OCI-LY7 (cell line): ENCODE measurements around the gene DGKB. TPM values are rescaled to one million over a fixed set of nuclear protein-coding genes. Genes with fewer than 3 reads are reported as not detected.

Experiments
- BruUV-seq: library from RNA; stranded (reverse); fragments of 400-500 nt; replicated peaks from 2 replicates; lab custom pipeline; 2021; lab: Mats Ljungman, UMichigan
- CTCF ChIA-PET: fragments of 300-600 bp; sonication (Branson Sonifier 250); formaldehyde crosslinking; loops from one replicate; lab custom pipeline; 2022; ENCODE audit warnings: antibody characterized with exemption; ENCODE audit not compliant: unreplicated experiment; lab: Charles Lee
- POLR2A ChIA-PET: fragments of 300-600 bp; sonication (Branson Sonifier 250); formaldehyde crosslinking; loops from one replicate; lab custom pipeline; 2022; ENCODE audit warnings: antibody characterized with exemption; lab: Charles Lee
- DNase-seq: peaks from one replicate; pipeline ENCODE4 v3.0.0-alpha.2; 2015; ENCODE audit warnings: low spot score
- H2AFZ ChIP-seq: fragments of 200-600 bp; sonication (generic), shearing (Covaris generic); 2 replicates; pipeline ENCODE4 v1.6.1; 2014; ENCODE audit warnings: mild to moderate bottlenecking, antibody characterized with exemption, low read length, moderate library complexity
- H3K27ac ChIP-seq: fragments of 200-600 bp; sonication (generic); 2 replicates; pipeline ENCODE4 v1.5.1; 2014; ENCODE audit warnings: mixed run types, low read depth, mild to moderate bottlenecking, moderate library complexity, low read length, inconsistent platforms; ENCODE audit not compliant: poor library complexity, severe bottlenecking
- H3K36me3 ChIP-seq: fragments of 200-600 bp; sonication (generic); 2 replicates; pipeline ENCODE4 v1.6.1; 2014; ENCODE audit warnings: mild to moderate bottlenecking, antibody characterized with exemption, low read length, moderate library complexity, mixed read lengths; ENCODE audit not compliant: insufficient read depth
- H3K4me1 ChIP-seq: fragments of 200-600 bp; sonication (generic); 2 replicates; pipeline ENCODE4 v1.5.1; 2014; ENCODE audit warnings: mild to moderate bottlenecking, low read length; ENCODE audit not compliant: insufficient read depth, poor library complexity, severe bottlenecking
- H3K4me2 ChIP-seq: fragments of 200-600 bp; sonication (generic); 2 replicates; pipeline ENCODE4 v1.6.1; 2014; ENCODE audit warnings: mild to moderate bottlenecking, low read length
- H3K4me3 ChIP-seq: fragments of 200-600 bp; sonication (generic); 2 replicates; pipeline ENCODE4 v1.5.1; 2014; ENCODE audit warnings: mild to moderate bottlenecking, low read depth, low read length; ENCODE audit not compliant: poor library complexity, severe bottlenecking
- H3K79me2 ChIP-seq: fragments of 200-600 bp; sonication (generic); 2 replicates; pipeline ENCODE4 v1.6.1; 2016; ENCODE audit warnings: low read depth, mild to moderate bottlenecking, low read length, moderate library complexity, mixed read lengths; ENCODE audit not compliant: insufficient read depth
- H3K9me2 ChIP-seq: fragments of 200-600 bp; sonication (generic); 2 replicates; pipeline ENCODE4 v1.6.1; 2016; ENCODE audit warnings: mild to moderate bottlenecking, low read length, mixed read lengths; ENCODE audit not compliant: insufficient read depth
- H3K9me3 ChIP-seq: fragments of 200-600 bp; sonication (generic); 2 replicates; pipeline ENCODE4 v1.6.1; 2014; ENCODE audit warnings: mild to moderate bottlenecking, mixed run types, low read length, mixed read lengths
- H4K20me1 ChIP-seq: fragments of 200-600 bp; sonication (generic); 2 replicates; pipeline ENCODE4 v1.6.1; 2014; ENCODE audit warnings: mild to moderate bottlenecking, antibody characterized with exemption, low read length, moderate library complexity, mixed read lengths; ENCODE audit not compliant: insufficient read depth
- CTCF ChIP-seq: fragments of 200-600 bp; sonication (generic); conservative IDR thresholded peaks from 2 replicates; pipeline ENCODE4 v1.5.1; 2014; ENCODE audit warnings: mild to moderate bottlenecking, antibody characterized with exemption, low read length, moderate library complexity, mixed read lengths
- EZH2phosphoT487 ChIP-seq: fragments of 200-600 bp; sonication (generic); IDR thresholded peaks from 2 replicates; pipeline ENCODE4 v1.6.1; 2018; ENCODE audit warnings: low read depth, borderline replicate concordance, mild to moderate bottlenecking, mixed run types, antibody characterized with exemption, low read length, moderate library complexity, mixed read lengths
- intact Hi-C: fragments of 100-400 bp; cut with micrococcal nuclease; formaldehyde crosslinking; loops from one replicate; pipeline ENCODE4 v1.10.0; 2022; ENCODE audit not compliant: unreplicated experiment
- total RNA-seq, 2 experiments: library from RNA; depleted of rRNA in 1 of 2; stranded (reverse); fragments of >200 nt in 1 of 2; shearing (Covaris generic) in 1 of 2; gene quantifications; 2 replicates each; pipeline ENCODE4 v1.2.3, GENCODE V29; 2014 to 2022

Gene DGKB
- total RNA-seq, 2 experiments from 2014 or later, result not detected

GRCh38 chr7:14908697-14909096 lies 6.1 kb upstream of the DGKB start:
- H3K9me3 ChIP-seq, result no peaks in the 10 kb centered on the region
- intact Hi-C loops, result no loop called here
- no peaks in the 10 kb centered on the region for H4K20me1 ChIP-seq
- TF ChIP-seq EZH2phosphoT487, result no peak
- TF ChIP-seq CTCF, result no peak
- CTCF ChIA-PET, result no interaction called here
- no peak overlapping the region for H3K4me2 ChIP-seq
- DNase-seq, result no peak
- no peaks in the 10 kb centered on the region for H3K4me1 ChIP-seq
- no peaks in the 10 kb centered on the region for H3K79me2 ChIP-seq
- no peaks in the 10 kb centered on the region for H3K9me2 ChIP-seq
- no peaks in the 10 kb centered on the region for H3K36me3 ChIP-seq
- POLR2A ChIA-PET, result no interaction called here
- no TSS peak for BruUV-seq
- no peak overlapping the region for H2AFZ ChIP-seq
- no peak overlapping the region for H3K4me3 ChIP-seq
- no peak overlapping the region for H3K27ac ChIP-seq

- Histone ChIP-seq H3K4me1 (no peaks in the 10 kb centered on the region), H3K9me2 (no peaks in the 10 kb centered on the region), H2AFZ (no peak overlapping the region), H3K27ac (no peak overlapping the region), H3K9me3 (no peaks in the 10 kb centered on the region), H3K36me3 (no peaks in the 10 kb centered on the region), H3K4me3 (no peak overlapping the region), H3K79me2 (no peaks in the 10 kb centered on the region), H4K20me1 (no peaks in the 10 kb centered on the region), H3K4me2 (no peak overlapping the region)
- CTCF ChIA-PET, result no interaction called here
- intact Hi-C loops, result no loop called here
- POLR2A ChIA-PET, result interaction anchor here (0.5 kb wide), 1 partner anchor 37 kb away, joined by 3 read pairs; no protein-coding TSS in a partner anchor
- TF ChIP-seq EZH2phosphoT487 (no peak), CTCF (no peak)
- no peak for DNase-seq
- BruUV-seq, result no TSS peak
Measured at GRCh38 chr7:14905764-14906163, 3.2 kb upstream of the DGKB start.

GRCh38 chr7:14900051-14900450 lies 2.5 kb downstream of the DGKB start:
- Histone ChIP-seq H3K9me3 (no peaks in the 10 kb centered on the region), H3K9me2 (no peaks in the 10 kb centered on the region), H3K79me2 (no peaks in the 10 kb centered on the region), H3K27ac (no peak overlapping the region), H3K36me3 (no peaks in the 10 kb centered on the region), H4K20me1 (no peaks in the 10 kb centered on the region), H3K4me3 (no peak overlapping the region), H3K4me1 (no peaks in the 10 kb centered on the region), H3K4me2 (no peak overlapping the region), H2AFZ (no peak overlapping the region)
- intact Hi-C loops, result no loop called here
- TF ChIP-seq EZH2phosphoT487 (no peak), CTCF (no peak)
- BruUV-seq, result no TSS peak
- POLR2A ChIA-PET, result no interaction called here
- DNase-seq, result no peak
- CTCF ChIA-PET, result no interaction called here
